Activated CD8-positive, alpha-beta T cell treated with anti-CD3 and anti-CD28 coated beads for 36 hours (primary cell): Measurements from ENCODE around the gene ADI1. TPM values are rescaled to one million over a fixed set of nuclear protein-coding genes. Genes with fewer than 3 reads are reported as not detected.

ENCODE experiments used
- ATAC-seq: fragments of 200-7000 bp; cut with Tn5 transposase; one replicate; pipeline ENCODE4 v1.10.0; 2021; ENCODE audit warnings: mild to moderate bottlenecking, moderate library complexity
- CTCF ChIA-PET: fragments of 350-600 bp; sonication (Branson Sonifier 250); formaldehyde crosslinking; loops from one replicate; lab custom pipeline; 2021; ENCODE audit warnings: antibody characterized with exemption; lab: Charles Lee
- POLR2A ChIA-PET: fragments of 350-600 bp; sonication (Branson Sonifier 250); formaldehyde crosslinking; loops from one replicate; lab custom pipeline; 2021; ENCODE audit warnings: antibody characterized with exemption; lab: Charles Lee
- DNase-seq: peaks from one replicate; pipeline ENCODE4 v3.0.0-alpha.2; 2020
- H3K27ac Mint-ChIP-seq: one replicate; pipeline ENCODE4 v1.8.0; 2021; ENCODE audit warnings: mild to moderate bottlenecking, mixed read lengths
- H3K27me3 Mint-ChIP-seq: one replicate; pipeline ENCODE4 v1.8.0; 2021; ENCODE audit warnings: mixed read lengths
- H3K36me3 Mint-ChIP-seq: one replicate; pipeline ENCODE4 v1.8.0; 2021; ENCODE audit warnings: low read depth, mixed read lengths
- H3K4me1 Mint-ChIP-seq: one replicate; pipeline ENCODE4 v1.8.0; 2021; ENCODE audit warnings: low read depth, mixed read lengths
- H3K4me3 Mint-ChIP-seq: one replicate; pipeline ENCODE4 v1.8.0; 2021; ENCODE audit warnings: mild to moderate bottlenecking, moderate library complexity, mixed read lengths
- H3K9me3 Mint-ChIP-seq: one replicate; pipeline ENCODE4 v1.8.0; 2021; ENCODE audit warnings: mixed read lengths
- intact Hi-C: fragments of 100-400 bp; cut with micrococcal nuclease; formaldehyde crosslinking; loops from one replicate; pipeline ENCODE4 v1.10.0; 2022
- total RNA-seq, 2 experiments: library from RNA; stranded (reverse); gene quantifications; one replicate each; pipeline ENCODE4 v1.2.3, GENCODE V29; 2021
- TF ChIP-seq, protein P1 (sequence below): fragments of 200-600 bp; IDR thresholded peaks from one replicate; pipeline ENCODE4 v1.8.0; 2022; ENCODE audit warnings: antibody characterized with exemption, mild to moderate bottlenecking

The ADI1 gene
- total RNA-seq, 2 experiments from 2014 or later, result 15.7 to 18.2 TPM

DNA sequence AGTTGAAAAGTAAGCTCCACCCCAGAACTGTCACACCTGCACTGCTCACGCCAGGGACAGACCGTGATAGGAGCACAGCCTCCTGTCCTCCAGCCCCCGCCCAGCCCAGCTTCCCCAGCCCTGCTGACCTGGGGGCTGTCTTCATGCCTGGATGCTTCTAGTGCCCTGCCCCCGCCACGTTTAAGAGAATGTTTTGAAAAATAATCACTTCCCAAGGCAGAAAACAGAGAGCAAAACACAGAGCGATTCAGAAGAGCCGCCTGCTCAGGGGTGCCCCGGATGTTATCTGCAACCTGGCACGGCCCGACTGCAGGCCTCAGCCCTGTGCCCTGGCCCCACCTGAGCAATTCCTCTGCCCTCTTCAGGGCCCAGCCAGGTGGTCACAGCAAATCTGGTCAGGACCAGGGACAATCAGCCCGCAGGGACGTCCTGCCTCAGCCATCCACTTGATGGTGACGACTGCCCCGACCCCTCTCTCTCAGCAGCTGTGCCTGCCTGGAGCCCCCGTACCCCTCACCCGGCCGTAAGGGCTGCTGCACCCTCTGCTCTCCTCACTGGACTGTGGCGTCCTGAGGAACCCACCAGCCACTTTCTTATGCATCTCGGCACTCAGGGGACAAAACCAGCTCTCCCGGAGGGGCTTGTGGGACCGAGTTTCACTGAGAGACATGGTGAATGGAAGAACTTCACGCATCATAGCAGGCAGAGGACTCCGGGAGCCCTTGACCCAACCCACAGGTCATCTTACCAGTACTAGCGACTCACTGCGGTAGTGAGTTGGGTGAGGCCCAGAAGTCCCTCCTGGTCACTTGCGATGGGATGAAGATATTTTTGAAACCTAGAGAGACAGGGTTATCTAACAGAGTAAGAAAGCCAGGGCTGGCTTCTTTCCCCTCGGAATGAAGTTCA, 30.2 kb downstream of the ADI1 start:
- ChIA-PET POLR2A (no interaction called here), CTCF (no interaction called here)
- TF ChIP-seq, protein P1, sequence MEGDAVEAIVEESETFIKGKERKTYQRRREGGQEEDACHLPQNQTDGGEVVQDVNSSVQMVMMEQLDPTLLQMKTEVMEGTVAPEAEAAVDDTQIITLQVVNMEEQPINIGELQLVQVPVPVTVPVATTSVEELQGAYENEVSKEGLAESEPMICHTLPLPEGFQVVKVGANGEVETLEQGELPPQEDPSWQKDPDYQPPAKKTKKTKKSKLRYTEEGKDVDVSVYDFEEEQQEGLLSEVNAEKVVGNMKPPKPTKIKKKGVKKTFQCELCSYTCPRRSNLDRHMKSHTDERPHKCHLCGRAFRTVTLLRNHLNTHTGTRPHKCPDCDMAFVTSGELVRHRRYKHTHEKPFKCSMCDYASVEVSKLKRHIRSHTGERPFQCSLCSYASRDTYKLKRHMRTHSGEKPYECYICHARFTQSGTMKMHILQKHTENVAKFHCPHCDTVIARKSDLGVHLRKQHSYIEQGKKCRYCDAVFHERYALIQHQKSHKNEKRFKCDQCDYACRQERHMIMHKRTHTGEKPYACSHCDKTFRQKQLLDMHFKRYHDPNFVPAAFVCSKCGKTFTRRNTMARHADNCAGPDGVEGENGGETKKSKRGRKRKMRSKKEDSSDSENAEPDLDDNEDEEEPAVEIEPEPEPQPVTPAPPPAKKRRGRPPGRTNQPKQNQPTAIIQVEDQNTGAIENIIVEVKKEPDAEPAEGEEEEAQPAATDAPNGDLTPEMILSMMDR, result no peak
- Mint-ChIP-seq H3K27me3 (no peaks in the 10 kb centered on the region), H3K4me3 (no peak overlapping the region), H3K36me3 (peaks cover 6% of the 10 kb centered on the region), H3K4me1 (no peaks in the 10 kb centered on the region), H3K27ac (no peak overlapping the region), H3K9me3 (no peaks in the 10 kb centered on the region)
- no peak for DNase-seq
- intact Hi-C loops, result no loop called here
- ATAC-seq, result no peak

DNA sequence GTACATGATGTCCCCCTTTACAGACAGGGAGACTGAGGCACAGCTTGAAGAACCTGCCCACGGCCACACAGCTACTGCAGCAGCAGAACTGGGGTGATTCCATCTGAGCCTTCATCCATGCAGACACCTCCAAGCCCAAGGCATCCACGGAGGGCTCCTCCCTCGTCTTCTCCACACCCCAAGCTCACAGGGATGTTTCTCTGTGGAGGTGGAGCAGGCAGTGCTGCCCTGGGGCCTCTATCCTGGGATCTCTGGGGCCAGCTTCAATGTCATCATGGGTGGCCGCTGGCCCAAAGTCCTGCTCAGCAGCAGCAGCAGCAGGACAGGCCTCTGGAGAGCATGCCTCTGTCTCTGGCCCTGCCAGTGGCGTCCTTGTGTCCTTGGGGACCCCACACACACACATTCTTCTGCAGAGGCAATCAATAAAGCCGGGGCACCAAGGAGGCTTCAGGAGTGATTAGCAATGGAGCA, 31.2 kb downstream of the ADI1 start:
- H3K36me3 Mint-ChIP-seq, result peaks cover 6% of the 10 kb centered on the region
- H3K4me1 Mint-ChIP-seq, result no peaks in the 10 kb centered on the region
- H3K27me3 Mint-ChIP-seq, result no peaks in the 10 kb centered on the region
- DNase-seq (no peak), ATAC-seq (no peak)
- TF ChIP-seq, protein P1, result no peak
- ChIA-PET CTCF (no interaction called here), POLR2A (interaction anchor here (0.7 kb wide), 1 partner anchor 15 kb away, joined by 3 read pairs; no protein-coding TSS in a partner anchor)
- no peak overlapping the region for H3K27ac Mint-ChIP-seq
- no peaks in the 10 kb centered on the region for H3K9me3 Mint-ChIP-seq
- intact Hi-C loops, result no loop called here
- H3K4me3 Mint-ChIP-seq, result no peak overlapping the region

DNA sequence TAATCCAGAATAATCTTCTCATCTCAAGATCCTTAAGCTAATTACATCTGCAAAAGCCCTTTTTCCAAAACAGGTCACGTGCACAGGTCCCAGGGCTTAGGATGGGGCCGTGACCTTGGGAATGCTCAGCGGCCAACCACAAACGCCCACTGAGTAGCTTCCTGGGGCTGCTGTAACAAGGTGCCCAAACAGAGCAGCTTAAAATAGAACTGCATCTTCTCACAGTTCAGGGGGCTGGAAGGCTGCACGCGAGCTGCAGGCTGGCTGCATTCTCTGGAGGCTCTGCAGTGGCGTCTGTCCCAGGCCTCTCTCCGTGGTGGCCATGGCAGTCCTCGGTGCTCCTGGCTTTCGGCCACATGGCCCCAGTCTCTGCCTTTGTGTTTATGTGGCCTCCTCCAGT, 31.9 kb downstream of the ADI1 start:
- no peaks in the 10 kb centered on the region for H3K27me3 Mint-ChIP-seq
- CTCF ChIA-PET, result interaction anchor here (0.8 kb wide), 1 partner anchor 26 kb away, joined by 3 read pairs; no protein-coding TSS in a partner anchor

DNA sequence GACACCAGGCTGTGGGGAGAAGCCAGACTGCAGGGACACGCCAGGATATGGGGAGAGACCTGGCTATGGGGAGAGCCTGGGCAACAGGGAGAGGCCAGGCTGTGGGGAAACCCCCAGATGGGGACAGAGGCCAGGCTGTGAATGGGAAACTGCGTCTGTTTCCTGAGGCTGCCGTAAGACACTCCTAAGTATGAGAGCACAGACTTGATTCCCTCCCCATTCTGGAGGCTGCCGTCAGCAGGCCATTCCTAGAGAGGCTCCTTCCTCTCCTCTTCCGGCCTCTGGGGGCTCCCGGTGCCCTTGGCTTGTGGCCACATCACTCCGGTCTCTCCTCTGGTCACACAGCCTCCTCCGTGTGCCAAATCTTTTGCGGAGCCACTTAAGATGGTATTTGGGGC, 32.3 kb downstream of the ADI1 start:
- Mint-ChIP-seq H3K27ac (no peak overlapping the region), H3K27me3 (no peaks in the 10 kb centered on the region), H3K4me1 (no peaks in the 10 kb centered on the region), H3K4me3 (no peak overlapping the region), H3K9me3 (no peaks in the 10 kb centered on the region), H3K36me3 (peaks cover 6% of the 10 kb centered on the region)
- intact Hi-C loops, result no loop called here
- ATAC-seq, result no peak
- POLR2A ChIA-PET, result no interaction called here
- TF ChIP-seq, protein P1, result no peak
- CTCF ChIA-PET, result interaction anchor here (0.8 kb wide), 1 partner anchor 25 kb away, joined by 3 read pairs; no protein-coding TSS in a partner anchor
- no peak for DNase-seq

More for the DNA sequence above, 31.9 kb downstream of the ADI1 start:
- peaks cover 6% of the 10 kb centered on the region for H3K36me3 Mint-ChIP-seq
- no peaks in the 10 kb centered on the region for H3K4me1 Mint-ChIP-seq
- TF ChIP-seq, protein P1, result no peak
- DNase-seq, result no peak
- H3K9me3 Mint-ChIP-seq, result no peaks in the 10 kb centered on the region
- no peak overlapping the region for H3K27ac Mint-ChIP-seq
- POLR2A ChIA-PET, result interaction anchor here (0.7 kb wide), 1 partner anchor 14 kb away, joined by 3 read pairs; no protein-coding TSS in a partner anchor
- ATAC-seq, result no peak
- no peak overlapping the region for H3K4me3 Mint-ChIP-seq
- intact Hi-C loops, result no loop called here
